ENCODE data around the gene CRAMP1. TPM values are rescaled to one million over a fixed set of nuclear protein-coding genes. Genes with fewer than 3 reads are reported as not detected.

Gene CRAMP1
- total and polyA plus RNA-seq, 10 donors: 3.0 to 32.4 (median 17.2) TPM

GRCh38 chr16:1657841-1658240, 45.7 kb downstream of the CRAMP1 start:
- H3K27ac ChIP-seq: no peak overlapping the region
- no peak for DNase-seq
- H3K9me3 ChIP-seq: no peaks in the 10 kb centered on the region
- H3K4me3 ChIP-seq: no peak overlapping the region
- H3K27me3 ChIP-seq (replicated peaks in 1 of 7): no peaks in the 10 kb centered on the region
- peaks cover 5 to 100% (median 87%) of the 10 kb centered on the region in 6 donors for H3K36me3 ChIP-seq
- intact Hi-C loops (cut with DNase I; ENCODE audit: low total_unique reads): no loop called here
- TF ChIP-seq POLR2A (IDR thresholded peaks at IDR 0.05): no peak
- no peak for TF ChIP-seq CTCF (IDR thresholded peaks at IDR 0.05 in 8 of 11, conservative IDR thresholded peaks at IDR 0.05 in 3 of 11)
- no peak for TF ChIP-seq POLR2AphosphoS5 (IDR thresholded peaks at IDR 0.05)
- H3K4me1 ChIP-seq: peaks cover 0 to 8% (median 2%) of the 10 kb centered on the region in 6 donors
- WGBS, 5 donors: 92 to 98% (median 96%) methylated on average over 9 to 13 of the region's 13 CpGs

- 82 to 92% (median 84%) methylated on average over 5 of the region's 5 CpGs for WGBS, 5 donors
- peaks cover 5 to 100% (median 88%) of the 10 kb centered on the region in 6 donors for H3K36me3 ChIP-seq
- H3K4me1 ChIP-seq: peaks cover 0 to 8% (median 2%) of the 10 kb centered on the region in 6 donors
- no peak overlapping the region for H3K4me3 ChIP-seq
- no peak for DNase-seq
- TF ChIP-seq CTCF (IDR thresholded peaks at IDR 0.05 in 8 of 11, conservative IDR thresholded peaks at IDR 0.05 in 3 of 11) (no peak), POLR2A (IDR thresholded peaks at IDR 0.05) (no peak), POLR2AphosphoS5 (IDR thresholded peaks at IDR 0.05) (no peak)
- H3K27me3 ChIP-seq (replicated peaks in 1 of 7): no peaks in the 10 kb centered on the region
- intact Hi-C loops (cut with DNase I; ENCODE audit: low total_unique reads): no loop called here
- no peaks in the 10 kb centered on the region for H3K9me3 ChIP-seq
- no peak overlapping the region for H3K27ac ChIP-seq
Measured at GRCh38 chr16:1659031-1659430, 46.9 kb downstream of the CRAMP1 start.

- no peaks in the 10 kb centered on the region for H3K27me3 ChIP-seq (replicated peaks in 1 of 7)
- no peak overlapping the region for H3K4me3 ChIP-seq
- no peak overlapping the region for H3K27ac ChIP-seq
- no peaks in the 10 kb centered on the region for H3K9me3 ChIP-seq
- TF ChIP-seq POLR2A (IDR thresholded peaks at IDR 0.05) (no peak), POLR2AphosphoS5 (IDR thresholded peaks at IDR 0.05) (no peak), CTCF (IDR thresholded peaks at IDR 0.05 in 8 of 11, conservative IDR thresholded peaks at IDR 0.05 in 3 of 11) (no peak)
- H3K4me1 ChIP-seq: no peaks in the 10 kb centered on the region
- 88 to 97% (median 93%) methylated on average over 2 of the region's 2 CpGs for WGBS, 5 donors
- H3K36me3 ChIP-seq: peaks cover 0 to 100% (median 89%) of the 10 kb centered on the region in 6 donors
- DNase-seq: no peak
- intact Hi-C loops (cut with DNase I; ENCODE audit: low total_unique reads): no loop called here
Measured at GRCh38 chr16:1661826-1662225, 49.7 kb downstream of the CRAMP1 start.

- WGBS, 5 donors: 94 to 96% (median 95%) methylated on average over 20 of the region's 20 CpGs
- intact Hi-C loops (cut with DNase I; ENCODE audit: low total_unique reads): no loop called here
- DNase-seq: no peak
Measured at GRCh38 chr16:1662543-1662942, 50.4 kb downstream of the CRAMP1 start.

GRCh38 chr16:1665829-1666228, 53.7 kb downstream of the CRAMP1 start:
- intact Hi-C loops (cut with DNase I; ENCODE audit: low total_unique reads): no loop called here
- no peak for DNase-seq
- TF ChIP-seq POLR2AphosphoS5 (IDR thresholded peaks at IDR 0.05): peak in 1 of 3 donors; percentile 22
- TF ChIP-seq POLR2A (IDR thresholded peaks at IDR 0.05): no peak
- TF ChIP-seq CTCF (IDR thresholded peaks at IDR 0.05 in 8 of 11, conservative IDR thresholded peaks at IDR 0.05 in 3 of 11): no peak
- 88 to 94% (median 92%) methylated on average over 7 to 15 of the region's 15 CpGs for WGBS, 5 donors
- no peaks in the 10 kb centered on the region for H3K4me1 ChIP-seq
- peaks cover 2 to 100% (median 92%) of the 10 kb centered on the region in 6 donors for H3K36me3 ChIP-seq
- H3K27me3 ChIP-seq (replicated peaks in 1 of 7): no peaks in the 10 kb centered on the region
- H3K9me3 ChIP-seq: no peaks in the 10 kb centered on the region
- H3K27ac ChIP-seq: no peak overlapping the region
- no peak overlapping the region for H3K4me3 ChIP-seq

More at GRCh38 chr16:1662543-1662942, 50.4 kb downstream of the CRAMP1 start:
- Histone ChIP-seq H3K4me1 (no peaks in the 10 kb centered on the region), H3K27me3 (replicated peaks in 1 of 7) (no peaks in the 10 kb centered on the region), H3K36me3 (peaks cover 0 to 100% (median 89%) of the 10 kb centered on the region in 6 donors), H3K4me3 (no peak overlapping the region), H3K9me3 (no peaks in the 10 kb centered on the region), H3K27ac (no peak overlapping the region)
- peak in 1 of 3 donors; percentile 27 for TF ChIP-seq POLR2AphosphoS5 (IDR thresholded peaks at IDR 0.05)
- no peak for TF ChIP-seq POLR2A (IDR thresholded peaks at IDR 0.05)
